Fibroblast of lung (primary cell): ENCODE results near the gene SAFB2. TPM values are rescaled to one million over a fixed set of nuclear protein-coding genes. Genes with fewer than 3 reads are reported as not detected.

ENCODE experiments used
- DNase-seq, 2 donors: peaks; one replicate each; pipeline versions ENCODE4 v3.0.0 to v3.0.0-alpha.2; 2010; ENCODE audit warnings: low read depth in 2 of 2
- H2AFZ ChIP-seq: 2 replicates; pipeline ENCODE4 v1.5.1; 2012; ENCODE audit warnings: low read length, control low read depth, inconsistent platforms
- H3K27ac ChIP-seq: 2 replicates; pipeline ENCODE4 v1.5.1; 2011; ENCODE audit warnings: low read length, control low read depth; ENCODE audit not compliant: insufficient read depth
- H3K27me3 ChIP-seq: 2 replicates; pipeline ENCODE4 v1.5.1; 2011; ENCODE audit warnings: mild to moderate bottlenecking, low read length; ENCODE audit not compliant: control insufficient read depth, insufficient read depth
- H3K36me3 ChIP-seq: 2 replicates; pipeline ENCODE4 v1.5.1; 2011; ENCODE audit warnings: low read length; ENCODE audit not compliant: control insufficient read depth, insufficient read depth
- H3K4me1 ChIP-seq: 2 replicates; pipeline ENCODE4 v1.5.1; 2011; ENCODE audit warnings: low read length; ENCODE audit not compliant: control insufficient read depth, insufficient read depth; ENCODE audit errors: extremely low read depth
- H3K4me2 ChIP-seq: 2 replicates; pipeline ENCODE4 v1.5.1; 2011; ENCODE audit warnings: low read length, control low read depth; ENCODE audit not compliant: insufficient read depth; ENCODE audit errors: extremely low read depth
- H3K4me3 ChIP-seq, 4 experiments: fragments of 200-600 bp in 1 of 4; sonication (generic) in 1 of 4; replicated peaks in 1 of 4; 2 replicates each; pipeline ENCODE4 v1.5.1; 2011 to 2016; ENCODE audit warnings: low read length in 4 of 4, low read depth in 3 of 4, mild to moderate bottlenecking in 3 of 4, control low read depth in 2 of 4, inconsistent platforms in 1 of 4, mixed read lengths in 1 of 4; ENCODE audit not compliant: insufficient read depth in 1 of 4; ENCODE audit errors: control extremely low read depth in 1 of 4
- H3K79me2 ChIP-seq: 2 replicates; pipeline ENCODE4 v1.5.1; 2012; ENCODE audit warnings: mild to moderate bottlenecking, low read length, inconsistent platforms; ENCODE audit not compliant: control insufficient read depth, insufficient read depth
- H3K9ac ChIP-seq: 2 replicates; pipeline ENCODE4 v1.5.1; 2011; ENCODE audit warnings: mild to moderate bottlenecking, low read length, control low read depth; ENCODE audit not compliant: insufficient read depth
- H3K9me3 ChIP-seq: 2 replicates; pipeline ENCODE4 v1.5.1; 2012; ENCODE audit warnings: low read depth, low read length; ENCODE audit not compliant: control insufficient read depth, insufficient read depth
- H4K20me1 ChIP-seq: 2 replicates; pipeline ENCODE4 v1.5.1; 2011; ENCODE audit warnings: low read length; ENCODE audit not compliant: control insufficient read depth, insufficient read depth; ENCODE audit errors: extremely low read depth
- EZH2 ChIP-seq: IDR thresholded peaks from 2 replicates; pipeline ENCODE4 v1.5.1; 2012; ENCODE audit warnings: low read length, control low read depth, mild to moderate bottlenecking; ENCODE audit errors: missing control alignments
- polyA plus RNA-seq, 2 donors: library from polyadenylated mRNA; depleted of rRNA in 1 of 2; stranded (reverse) in 1 of 2; unstranded in 1 of 2; fragments of >200 nt; gene quantifications; 2 replicates each; pipeline ENCODE4 v1.2.1, GENCODE V29; 2011 to 2012; ENCODE audit warnings: missing spikeins in 1 of 2
- total RNA-seq: library from RNA; depleted of rRNA; stranded (reverse); fragments of >200 nt; gene quantifications from 2 replicates; pipeline ENCODE4 v1.2.1, GENCODE V29; 2014
- TF ChIP-seq, protein P1 (sequence below), 2 donors: IDR thresholded peaks in 1 of 2; conservative IDR thresholded peaks in 1 of 2; 1 replicate in 1 of 2; 2 replicates in 1 of 2; pipeline ENCODE4 v1.5.1; 2011 to 2012; ENCODE audit warnings: low read length in 2 of 2, control low read depth in 1 of 2, inconsistent platforms in 1 of 2, low read depth in 1 of 2, mild to moderate bottlenecking in 1 of 2

The SAFB2 gene
- total and polyA plus RNA-seq, 2 donors (not counting 1 experiment from before 2014, with no cell fraction given) = 16.9 to 35.8 TPM

- Histone ChIP-seq H3K36me3 (peaks cover 24% of the 10 kb centered on the region), H3K9me3 (no peaks in the 10 kb centered on the region), H3K27ac (no peak overlapping the region), H4K20me1 (no peaks in the 10 kb centered on the region), H3K4me2 (no peak overlapping the region), H3K4me3 (no peak overlapping the region), H3K9ac (no peak overlapping the region), H3K79me2 (peaks cover 9% of the 10 kb centered on the region), H3K4me1 (no peaks in the 10 kb centered on the region), H3K27me3 (no peaks in the 10 kb centered on the region), H2AFZ (no peak overlapping the region)
- no peak for DNase-seq
- no peak for TF ChIP-seq EZH2
- TF ChIP-seq, protein P1, sequence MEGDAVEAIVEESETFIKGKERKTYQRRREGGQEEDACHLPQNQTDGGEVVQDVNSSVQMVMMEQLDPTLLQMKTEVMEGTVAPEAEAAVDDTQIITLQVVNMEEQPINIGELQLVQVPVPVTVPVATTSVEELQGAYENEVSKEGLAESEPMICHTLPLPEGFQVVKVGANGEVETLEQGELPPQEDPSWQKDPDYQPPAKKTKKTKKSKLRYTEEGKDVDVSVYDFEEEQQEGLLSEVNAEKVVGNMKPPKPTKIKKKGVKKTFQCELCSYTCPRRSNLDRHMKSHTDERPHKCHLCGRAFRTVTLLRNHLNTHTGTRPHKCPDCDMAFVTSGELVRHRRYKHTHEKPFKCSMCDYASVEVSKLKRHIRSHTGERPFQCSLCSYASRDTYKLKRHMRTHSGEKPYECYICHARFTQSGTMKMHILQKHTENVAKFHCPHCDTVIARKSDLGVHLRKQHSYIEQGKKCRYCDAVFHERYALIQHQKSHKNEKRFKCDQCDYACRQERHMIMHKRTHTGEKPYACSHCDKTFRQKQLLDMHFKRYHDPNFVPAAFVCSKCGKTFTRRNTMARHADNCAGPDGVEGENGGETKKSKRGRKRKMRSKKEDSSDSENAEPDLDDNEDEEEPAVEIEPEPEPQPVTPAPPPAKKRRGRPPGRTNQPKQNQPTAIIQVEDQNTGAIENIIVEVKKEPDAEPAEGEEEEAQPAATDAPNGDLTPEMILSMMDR (conservative IDR thresholded peaks at IDR 0.05 in 1 of 2, IDR thresholded peaks at IDR 0.05 in 1 of 2; ENCODE audit: low read depth in 1 of 2, low read length in 2 of 2) = no peak
Measured at GRCh38 chr19:5603626-5604025, 18.9 kb downstream of the SAFB2 start.

DNA sequence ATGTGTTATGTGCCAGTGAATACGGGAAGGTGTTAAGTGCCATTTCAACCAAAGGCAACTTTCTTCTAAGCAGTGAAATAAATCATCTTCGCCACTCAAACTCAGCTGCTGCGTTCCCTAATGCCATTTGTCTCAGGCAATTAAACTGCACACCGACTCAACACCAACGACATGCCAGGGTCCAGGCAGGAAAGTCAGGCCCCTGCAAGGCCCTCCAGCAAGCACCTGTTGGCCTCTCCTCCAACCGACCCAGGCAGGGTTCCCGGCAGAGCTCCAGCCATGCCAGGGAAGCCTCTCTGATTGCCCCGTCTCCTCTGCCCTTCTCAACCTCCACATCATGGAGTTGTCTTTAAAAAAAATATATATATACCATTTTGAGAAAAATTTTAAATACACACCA, 21.8 kb downstream of the SAFB2 start:
- no peak for DNase-seq
- no peak overlapping the region for H2AFZ ChIP-seq
- no peak overlapping the region for H3K27ac ChIP-seq
- peaks cover 25% of the 10 kb centered on the region for H3K36me3 ChIP-seq
- TF ChIP-seq, protein P1 (conservative IDR thresholded peaks at IDR 0.05 in 1 of 2, IDR thresholded peaks at IDR 0.05 in 1 of 2; ENCODE audit: low read depth in 1 of 2, low read length in 2 of 2) = no peak
- TF ChIP-seq EZH2 = no peak
- no peak overlapping the region for H3K4me3 ChIP-seq
- H3K27me3 ChIP-seq = no peaks in the 10 kb centered on the region
- H3K79me2 ChIP-seq = no peaks in the 10 kb centered on the region
- no peaks in the 10 kb centered on the region for H4K20me1 ChIP-seq
- H3K9ac ChIP-seq = no peak overlapping the region
- H3K9me3 ChIP-seq = no peaks in the 10 kb centered on the region
- no peak overlapping the region for H3K4me2 ChIP-seq
- no peaks in the 10 kb centered on the region for H3K4me1 ChIP-seq

DNA sequence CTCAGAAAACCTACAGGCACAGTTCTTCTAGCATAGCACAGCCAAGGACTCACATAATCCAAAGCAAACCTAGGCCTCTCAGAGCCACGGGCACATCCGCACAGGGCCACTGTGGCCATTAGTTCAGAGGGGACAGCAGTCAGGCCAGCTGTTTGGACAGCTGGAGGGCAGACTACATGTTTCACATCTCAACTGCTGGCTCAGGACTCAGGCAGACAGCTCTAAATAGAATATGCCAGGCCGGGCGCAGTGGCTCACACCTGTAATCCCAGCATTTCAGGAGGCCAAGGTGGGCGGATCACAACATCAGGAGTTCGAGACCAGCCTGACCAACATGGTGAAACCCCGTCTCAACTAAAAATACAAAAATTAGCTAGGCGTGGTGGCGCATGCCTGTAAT, 26.8 kb downstream of the SAFB2 start:
- no peak overlapping the region for H3K4me3 ChIP-seq
- no peak overlapping the region for H3K27ac ChIP-seq
- no peaks in the 10 kb centered on the region for H3K27me3 ChIP-seq
- no peak overlapping the region for H2AFZ ChIP-seq
- TF ChIP-seq, protein P1 (conservative IDR thresholded peaks at IDR 0.05 in 1 of 2, IDR thresholded peaks at IDR 0.05 in 1 of 2; ENCODE audit: low read depth in 1 of 2, low read length in 2 of 2) = no peak
- TF ChIP-seq EZH2 = no peak
- peaks cover 33% of the 10 kb centered on the region for H3K36me3 ChIP-seq
- H3K4me2 ChIP-seq = no peak overlapping the region
- H3K79me2 ChIP-seq = no peaks in the 10 kb centered on the region
- no peaks in the 10 kb centered on the region for H4K20me1 ChIP-seq
- no peaks in the 10 kb centered on the region for H3K4me1 ChIP-seq
- DNase-seq = no peak
- no peaks in the 10 kb centered on the region for H3K9me3 ChIP-seq
- H3K9ac ChIP-seq = no peak overlapping the region
